ENCODE measurements around the gene SPPL2A.
A peak's percentile ranks its signal among the peaks of the same experiment; 100 is the strongest.
"Not testable (repeated sequence)": the region's sequence is repeated elsewhere in the genome, so short reads cannot be mapped to it uniquely, and the experiment has no call there.

The SPPL2A gene, protein sequence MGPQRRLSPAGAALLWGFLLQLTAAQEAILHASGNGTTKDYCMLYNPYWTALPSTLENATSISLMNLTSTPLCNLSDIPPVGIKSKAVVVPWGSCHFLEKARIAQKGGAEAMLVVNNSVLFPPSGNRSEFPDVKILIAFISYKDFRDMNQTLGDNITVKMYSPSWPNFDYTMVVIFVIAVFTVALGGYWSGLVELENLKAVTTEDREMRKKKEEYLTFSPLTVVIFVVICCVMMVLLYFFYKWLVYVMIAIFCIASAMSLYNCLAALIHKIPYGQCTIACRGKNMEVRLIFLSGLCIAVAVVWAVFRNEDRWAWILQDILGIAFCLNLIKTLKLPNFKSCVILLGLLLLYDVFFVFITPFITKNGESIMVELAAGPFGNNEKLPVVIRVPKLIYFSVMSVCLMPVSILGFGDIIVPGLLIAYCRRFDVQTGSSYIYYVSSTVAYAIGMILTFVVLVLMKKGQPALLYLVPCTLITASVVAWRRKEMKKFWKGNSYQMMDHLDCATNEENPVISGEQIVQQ

DNA sequence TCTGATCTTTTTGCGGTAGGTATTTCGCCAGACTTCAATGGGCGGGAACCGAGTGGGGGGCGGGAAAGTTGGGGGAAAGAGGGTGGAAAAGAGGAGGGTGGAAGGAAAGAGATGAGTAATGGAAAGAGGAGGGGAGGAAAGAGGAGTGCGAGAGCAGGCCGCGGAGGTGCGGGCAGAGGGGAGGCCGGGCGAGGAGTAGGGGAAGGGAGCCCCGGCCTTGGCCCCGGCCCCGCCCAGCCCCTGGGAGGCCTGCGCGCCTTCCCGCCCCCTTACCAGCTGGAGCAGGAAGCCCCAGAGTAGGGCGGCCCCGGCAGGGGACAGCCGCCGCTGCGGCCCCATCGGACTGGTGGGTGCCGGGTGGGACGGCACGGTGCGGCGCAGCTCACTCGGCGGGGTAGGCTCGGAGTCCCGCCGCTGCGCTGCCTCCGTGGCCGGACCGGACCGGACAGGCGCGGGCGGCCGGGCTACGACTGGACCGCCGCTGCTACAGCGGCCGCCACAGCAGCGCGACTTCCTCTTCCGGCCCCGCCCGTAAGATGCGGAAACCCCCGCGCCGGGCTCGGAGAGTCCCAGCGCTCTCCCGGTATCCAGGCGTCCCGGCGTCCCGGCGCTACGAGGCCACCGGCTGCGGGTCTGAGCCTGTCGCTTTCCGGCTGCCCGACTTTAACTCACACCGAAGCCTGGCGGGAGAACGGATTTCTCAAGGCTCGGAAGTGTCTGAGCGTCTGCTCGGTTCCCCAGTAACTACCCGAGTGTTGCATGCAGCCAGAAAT lies at the start of gene SPPL2A:
Gene SPPL2A, minus strand, starts transcription at position 512 of the 773 bp plus-strand sequence. Its CDS starts 173 bp downstream, at position 339.
- DNase-seq, result peak; percentile 83

DNA sequence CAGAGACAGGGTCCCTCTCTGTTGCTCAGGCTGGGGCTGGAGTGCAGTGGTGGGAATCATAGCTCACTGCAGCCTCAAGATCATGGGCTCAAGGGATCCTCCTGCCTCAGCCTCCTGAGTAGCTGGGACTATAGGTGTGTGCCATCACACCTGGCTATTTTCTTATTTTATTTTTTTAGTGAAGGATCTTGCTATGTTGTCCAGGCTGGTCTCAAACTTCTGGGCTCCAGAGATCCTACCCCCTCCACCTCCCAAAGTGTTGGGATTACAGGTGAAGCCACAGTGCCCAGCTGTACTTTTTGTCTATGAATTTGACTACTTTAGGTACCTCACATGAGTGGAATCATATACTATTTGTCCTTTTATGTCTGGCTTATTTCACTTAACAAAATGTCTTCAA lies 49.1 kb upstream of the SPPL2A start:
- DNase-seq, result no peak

DNA sequence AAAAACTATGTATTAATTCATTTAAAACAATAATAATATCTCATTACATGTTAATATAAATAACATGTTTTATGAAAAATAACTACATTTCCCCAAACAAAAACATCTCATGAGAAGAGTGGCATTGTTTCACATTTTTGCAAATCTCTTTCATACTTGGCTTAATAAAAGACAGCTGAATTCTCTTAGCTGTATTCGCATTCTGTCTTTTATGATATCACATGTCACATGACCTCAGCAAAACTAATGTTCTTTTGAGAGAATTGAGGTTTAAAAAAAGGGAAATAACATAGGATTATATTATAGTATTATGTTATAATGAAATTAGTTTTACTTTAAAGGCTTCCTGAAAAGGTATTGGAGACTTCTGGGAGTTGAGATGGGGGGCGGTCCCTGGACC lies 48.4 kb upstream of the SPPL2A start:
- DNase-seq, result no peak

DNA sequence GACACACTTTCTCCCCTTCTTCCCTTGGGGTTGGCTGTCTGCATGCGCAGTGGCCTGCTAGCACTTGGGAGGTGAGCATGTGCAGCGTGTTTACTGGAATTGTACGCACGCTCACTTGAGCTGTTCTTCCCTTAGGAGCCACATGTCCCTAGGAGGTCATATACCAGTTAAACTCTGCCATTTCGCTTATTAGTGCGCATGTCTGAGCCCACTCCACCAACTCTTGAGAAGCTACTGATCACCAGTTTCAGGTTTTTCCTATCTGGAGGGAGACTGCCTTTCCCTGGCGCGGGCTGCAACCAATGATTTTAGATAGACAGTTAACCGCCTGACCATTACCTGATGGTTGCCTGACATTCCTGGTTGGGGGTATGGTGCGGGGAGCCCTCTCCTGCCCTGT lies 47.6 kb upstream of the SPPL2A start:
- DNase-seq, result no peak

DNA sequence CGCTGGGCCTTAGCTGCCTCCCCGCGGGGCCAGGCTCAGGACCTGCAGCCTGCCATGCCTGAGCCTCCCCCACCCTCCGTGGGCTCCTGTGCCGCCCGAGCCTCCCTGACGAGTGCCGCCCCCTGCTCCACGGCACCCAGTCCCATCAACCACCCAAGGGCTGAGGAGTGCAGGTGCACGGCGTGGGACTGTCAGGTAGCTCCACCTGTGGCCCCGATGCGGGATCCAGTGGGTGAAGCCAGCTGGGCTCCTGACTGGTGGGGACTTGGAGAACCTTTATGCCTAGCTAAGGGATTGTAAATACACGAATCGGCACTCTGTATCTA lies 46.6 kb upstream of the SPPL2A start:
- not testable (repeated sequence) for DNase-seq

DNA sequence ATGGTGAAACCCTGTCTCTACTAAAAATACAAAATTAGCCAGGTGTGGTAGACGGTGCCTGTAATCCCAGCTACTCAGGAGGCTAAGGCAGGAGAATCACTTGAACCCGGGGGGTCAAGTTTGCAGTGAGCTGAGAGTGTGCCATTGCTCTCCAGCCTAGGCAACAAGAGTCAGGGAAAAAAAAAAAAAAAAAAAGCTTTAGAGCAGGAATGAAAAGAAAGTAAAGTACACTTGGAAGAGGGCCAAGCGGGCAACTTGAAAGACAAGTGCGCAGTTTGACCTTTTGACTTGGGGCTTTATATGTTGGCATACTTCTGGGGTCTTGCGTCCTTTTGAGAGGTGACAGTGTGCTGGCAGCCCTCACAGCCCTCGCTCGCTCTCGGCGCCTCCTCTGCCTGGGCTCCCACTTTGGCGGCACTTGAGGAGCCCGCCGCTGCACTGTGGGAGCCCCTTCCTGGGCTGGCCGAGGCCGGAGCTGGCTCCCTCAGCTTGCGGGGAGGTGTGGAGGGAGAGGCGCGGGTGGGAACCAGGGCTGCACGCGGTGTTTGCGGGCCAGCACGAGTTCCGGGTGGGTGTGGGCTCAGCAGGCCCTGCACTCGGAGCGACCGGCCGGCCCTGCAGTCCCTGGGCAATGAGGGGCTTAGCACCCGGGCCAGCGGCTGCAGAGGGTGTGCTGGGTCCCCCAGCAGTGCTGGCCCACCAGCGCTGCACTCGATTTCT lies 46.1 kb upstream of the SPPL2A start:
- DNase-seq, result not testable (repeated sequence)

DNA sequence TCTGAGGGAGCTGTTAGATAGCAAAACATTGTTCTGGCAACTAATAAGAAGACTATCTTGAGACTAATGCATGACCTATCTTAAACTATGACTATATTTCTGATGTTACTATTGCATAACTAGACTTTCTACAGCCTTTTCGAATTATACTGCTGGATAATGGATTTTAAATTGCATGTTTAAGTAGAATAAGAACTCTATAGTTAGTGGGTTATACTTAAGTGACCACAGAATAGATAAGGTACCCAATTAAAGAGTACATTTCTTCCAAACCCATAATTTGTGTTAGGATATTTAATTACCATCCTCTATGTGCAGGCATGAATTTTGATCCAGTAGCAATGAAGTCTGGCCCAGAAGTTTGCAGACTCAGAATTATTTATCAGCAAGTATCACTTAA lies 44.6 kb upstream of the SPPL2A start:
- no peak for DNase-seq

DNA sequence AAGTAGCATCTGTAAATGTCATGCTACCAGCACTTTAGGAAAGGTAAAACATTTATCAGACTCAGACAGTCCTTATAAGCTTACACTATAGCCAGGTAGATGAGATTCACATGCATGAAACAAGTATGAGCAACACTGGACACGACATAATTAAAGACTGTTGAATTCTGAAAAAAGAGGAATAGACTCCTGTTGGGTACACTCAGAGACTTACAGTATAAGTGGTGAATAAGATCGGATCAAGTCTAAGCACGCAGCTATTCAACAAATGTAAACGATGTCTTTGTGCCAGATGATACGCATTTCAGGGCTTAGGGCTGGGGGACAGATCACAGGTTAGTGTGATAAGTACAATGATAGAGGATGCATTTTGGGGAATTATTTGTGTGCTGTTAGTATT lies 43.2 kb upstream of the SPPL2A start:
- DNase-seq, result no peak

DNA sequence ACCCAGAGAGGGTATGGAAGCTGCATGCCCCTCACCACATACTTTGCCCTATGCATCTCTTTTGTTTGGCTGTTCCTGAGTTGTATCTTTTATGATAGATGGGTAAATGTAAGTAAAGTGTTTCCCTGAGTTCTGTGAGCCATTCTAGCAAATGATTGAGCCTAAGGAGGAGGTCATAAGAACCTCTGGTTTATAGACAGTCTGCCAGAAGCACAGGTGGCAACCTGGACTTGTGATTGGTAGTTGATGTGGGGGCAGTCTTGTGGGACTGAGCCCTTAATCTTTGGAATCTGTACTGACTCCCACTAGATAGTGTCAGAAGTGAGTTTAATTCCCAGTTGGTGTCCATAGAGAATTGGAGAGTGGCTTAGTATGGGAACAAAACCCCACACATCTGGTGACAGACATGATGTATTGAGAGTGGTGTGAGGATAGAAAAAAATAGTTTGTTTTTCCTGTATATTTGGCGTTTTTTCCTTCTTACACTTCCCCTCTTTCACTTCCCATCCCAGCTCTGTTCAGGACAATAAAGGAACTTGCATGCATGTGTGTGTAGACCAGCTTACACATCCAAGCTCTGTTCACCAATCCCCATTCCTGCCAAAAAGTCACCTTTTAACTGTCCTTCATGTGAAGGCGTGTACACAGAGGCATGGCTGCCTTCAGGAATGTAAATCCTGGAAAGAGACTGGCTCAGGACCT lies 38.1 kb upstream of the SPPL2A start:
- no peak for DNase-seq

DNA sequence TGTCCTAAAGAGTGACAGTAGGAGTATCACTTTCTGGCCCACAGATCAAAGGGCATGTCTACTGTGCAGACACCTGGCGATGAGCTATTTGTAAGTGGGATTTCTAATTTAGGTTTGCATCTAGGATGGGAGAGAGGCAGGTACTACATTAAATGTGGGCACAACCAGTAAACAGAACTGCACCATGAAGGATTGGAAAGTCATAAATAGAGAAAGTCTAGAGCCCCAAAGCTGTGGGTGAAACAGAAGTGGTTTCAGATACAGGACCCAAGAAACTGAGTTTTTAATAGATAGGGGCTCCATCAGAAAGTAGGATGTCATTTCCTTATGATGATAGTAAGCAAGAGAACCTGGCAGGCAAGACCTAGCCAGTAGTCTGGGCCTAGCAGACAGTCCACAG lies 35.2 kb upstream of the SPPL2A start:
- no peak for DNase-seq

DNA sequence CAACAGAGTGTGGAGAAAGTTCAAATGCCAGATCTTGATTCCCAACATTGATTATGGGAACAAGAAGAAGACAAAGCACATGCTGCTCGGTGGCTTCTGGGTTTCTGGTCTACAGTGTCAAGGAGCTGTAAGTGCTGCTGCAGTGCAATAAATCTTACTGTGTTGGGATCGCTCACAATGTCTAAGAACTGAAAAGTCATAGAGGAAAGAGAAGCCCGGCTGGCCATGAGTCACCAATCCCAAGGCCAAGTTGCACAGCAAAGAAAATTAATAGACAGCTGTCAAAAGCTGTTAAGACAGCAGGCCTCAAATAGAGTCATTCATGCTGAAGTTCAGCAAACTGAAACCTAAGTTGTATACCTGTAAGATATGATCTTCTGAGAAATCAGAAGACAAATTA lies 33.2 kb upstream of the SPPL2A start:
- DNase-seq, result no peak

DNA sequence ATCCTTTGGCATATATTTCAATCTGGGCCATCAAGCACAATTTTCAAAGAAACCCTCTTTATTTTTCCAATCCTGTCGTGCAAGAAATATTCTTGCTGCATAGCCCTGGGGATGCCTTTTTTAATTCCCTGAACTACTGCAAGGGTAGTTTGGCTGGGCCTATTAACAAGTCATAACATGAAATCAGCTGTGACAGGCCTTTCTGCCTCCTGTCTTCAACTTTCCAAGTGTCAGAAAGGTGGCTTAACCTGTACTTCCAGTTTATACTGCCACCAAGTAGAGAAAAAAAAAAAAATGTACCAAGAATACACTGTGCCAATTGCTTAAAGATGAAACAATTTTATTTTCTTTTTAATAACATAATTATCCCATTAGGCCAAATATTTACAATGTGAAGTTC lies 32.4 kb upstream of the SPPL2A start:
- no peak for DNase-seq

DNA sequence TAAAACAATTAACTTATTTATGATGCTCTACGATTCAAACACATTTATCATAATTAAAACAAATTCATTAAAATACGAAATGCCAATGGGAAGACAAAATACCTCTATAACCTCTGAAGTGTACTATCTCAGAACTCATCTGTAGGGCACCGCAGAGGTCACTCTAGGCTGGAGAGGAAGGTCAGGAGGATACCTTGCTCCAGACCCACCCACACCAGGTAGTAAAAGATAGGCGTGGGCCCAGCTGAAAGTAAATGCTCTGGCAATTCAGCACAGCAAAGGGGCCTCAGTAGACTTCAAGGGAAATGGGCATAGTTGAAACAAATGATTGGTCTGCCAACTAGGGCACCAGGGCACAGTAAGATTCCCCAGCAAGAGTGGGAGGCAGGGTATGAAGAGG lies 26.0 kb upstream of the SPPL2A start:
- DNase-seq, result no peak

DNA sequence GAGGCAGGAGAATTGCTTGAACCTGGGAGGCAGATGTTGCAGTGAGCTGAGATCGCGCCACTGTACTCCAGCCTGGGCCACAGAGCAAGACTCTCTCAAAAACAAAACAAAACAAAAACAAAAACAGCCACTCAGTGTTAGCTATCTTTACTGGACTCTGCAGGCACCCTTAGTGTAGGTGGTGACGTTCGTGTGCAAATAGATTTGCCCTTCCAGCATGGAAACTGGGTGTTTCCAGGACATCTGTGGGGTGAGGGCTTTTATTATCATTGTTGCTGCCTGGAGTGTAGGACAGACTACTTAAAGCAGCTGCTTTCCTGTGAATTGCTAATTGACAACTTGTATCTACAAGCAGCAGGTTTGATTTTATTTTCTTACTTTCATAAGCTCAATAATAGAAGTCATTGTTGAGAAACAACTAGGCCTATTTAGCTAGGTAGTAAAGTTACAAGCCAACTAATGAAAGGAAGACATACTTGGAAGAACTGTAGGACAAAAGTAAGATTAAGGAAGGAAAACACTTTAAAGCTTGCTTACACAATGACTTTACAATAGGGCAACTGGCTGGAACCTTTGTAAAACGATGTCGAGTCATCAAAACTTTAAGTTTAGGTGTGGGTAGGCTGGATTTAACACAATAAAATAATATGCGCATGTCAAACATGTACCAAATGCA lies 25.4 kb upstream of the SPPL2A start:
- no peak for DNase-seq

DNA sequence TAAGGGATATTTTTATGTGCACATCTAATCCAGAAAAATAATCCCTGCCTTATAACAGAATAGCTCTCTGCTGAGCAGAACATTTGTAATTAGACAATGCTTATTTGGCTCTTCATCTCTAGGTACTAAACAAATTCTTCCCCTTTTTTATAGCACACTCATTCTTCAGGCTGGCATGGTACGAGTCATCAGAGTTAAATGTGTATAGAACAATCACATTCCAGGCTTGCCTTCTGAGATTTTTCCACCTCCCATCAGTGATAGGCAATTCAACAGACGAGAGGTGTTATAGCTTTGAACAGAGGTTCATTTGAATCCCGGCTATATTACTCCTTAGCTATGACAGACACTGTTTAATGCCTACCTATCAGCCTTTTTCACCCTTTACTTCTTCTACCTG lies 21.4 kb upstream of the SPPL2A start:
- DNase-seq, result no peak

DNA sequence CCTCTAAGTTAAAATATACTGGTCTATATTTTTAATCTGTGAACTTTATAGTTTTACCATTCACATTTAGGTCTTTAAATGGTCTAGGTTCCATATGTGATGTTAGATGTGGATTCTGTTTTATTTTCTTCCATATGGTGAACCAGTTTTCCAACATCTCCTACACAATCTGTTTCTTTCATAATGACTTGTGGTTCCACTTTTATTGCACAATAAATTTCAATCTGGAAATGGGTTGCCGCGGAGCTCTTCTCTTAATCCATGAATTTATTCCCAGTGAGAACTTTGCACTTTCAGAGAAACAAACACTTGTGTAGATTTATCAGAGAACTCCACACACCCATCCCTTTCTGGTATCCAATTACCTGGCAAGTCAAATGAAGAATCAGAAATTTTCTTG lies 20.9 kb upstream of the SPPL2A start:
- DNase-seq, result no peak

DNA sequence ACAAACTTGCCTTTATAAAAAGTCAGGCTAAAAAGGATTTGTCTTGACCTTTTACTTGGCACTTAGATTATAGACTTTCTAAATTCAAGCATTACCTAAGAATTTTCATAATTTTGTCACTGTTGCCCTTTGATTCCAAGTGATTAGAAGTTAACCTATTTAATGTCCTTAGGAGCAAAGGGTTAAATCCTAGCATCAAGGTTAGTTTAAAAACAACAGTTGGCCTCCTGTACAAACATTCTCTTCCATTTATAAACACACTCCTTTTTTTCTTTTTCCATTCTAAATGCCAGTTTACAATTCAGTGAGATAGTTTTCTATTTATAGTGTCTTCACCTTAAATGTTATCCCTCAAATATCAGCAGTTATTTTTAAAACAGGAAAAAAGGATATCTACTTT lies 18.4 kb upstream of the SPPL2A start:
- no peak for DNase-seq

DNA sequence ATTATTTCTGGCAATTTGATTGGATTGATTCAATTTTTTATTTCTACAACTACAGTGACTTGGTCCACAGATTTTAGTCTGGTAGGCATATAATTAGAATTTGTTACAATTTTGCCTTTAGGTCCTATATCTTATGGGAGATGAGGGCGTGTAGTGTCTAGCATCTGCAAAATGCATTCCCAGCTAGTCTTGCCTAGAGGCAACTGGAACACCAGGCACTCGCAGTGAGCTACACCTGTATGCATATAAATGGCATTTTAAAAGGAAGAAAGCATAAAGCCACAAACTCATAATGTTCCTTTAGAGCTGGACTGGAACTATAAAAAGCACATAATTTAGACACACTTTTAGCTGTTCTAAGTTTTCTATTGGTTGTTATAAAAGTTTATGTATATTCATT lies 17.9 kb upstream of the SPPL2A start:
- DNase-seq, result no peak

DNA sequence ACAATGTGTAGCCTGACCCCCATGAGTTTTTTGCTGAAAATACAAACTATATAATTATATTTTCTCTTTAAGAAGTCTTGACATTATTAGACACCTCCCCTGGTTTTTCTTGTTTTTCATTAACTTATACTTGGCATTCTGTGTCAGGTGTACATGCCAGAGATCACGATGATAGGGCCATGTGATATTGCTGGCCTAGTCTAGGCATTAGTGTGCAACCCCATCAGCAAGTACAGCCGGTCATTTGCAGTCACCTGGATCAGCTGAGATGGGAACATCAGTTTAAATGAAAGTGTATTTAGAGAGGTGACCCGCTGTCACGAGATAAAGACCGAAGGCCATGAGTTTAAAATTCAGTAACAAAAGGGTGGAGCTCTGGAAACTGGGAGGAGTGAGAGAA lies 12.6 kb upstream of the SPPL2A start:
- DNase-seq, result no peak

DNA sequence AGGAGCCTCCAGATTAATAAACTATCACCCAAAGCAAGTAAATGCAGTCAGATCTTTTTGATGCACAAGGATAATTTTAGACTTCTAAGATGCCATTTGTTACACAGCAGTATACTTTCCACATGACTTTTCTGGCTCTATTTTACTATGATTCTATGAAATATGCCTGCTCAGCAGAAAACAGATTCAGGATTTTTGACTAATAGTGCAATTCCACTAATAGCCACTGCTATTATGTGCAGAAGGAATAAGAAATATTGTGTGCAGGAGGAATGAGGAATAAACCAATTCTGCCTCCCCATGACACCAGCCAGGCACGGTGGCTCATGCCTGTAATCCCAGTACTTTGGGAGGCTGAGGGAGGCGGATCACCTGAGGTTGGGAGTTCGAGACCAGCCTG lies 11.5 kb upstream of the SPPL2A start:
- no peak for DNase-seq

DNA sequence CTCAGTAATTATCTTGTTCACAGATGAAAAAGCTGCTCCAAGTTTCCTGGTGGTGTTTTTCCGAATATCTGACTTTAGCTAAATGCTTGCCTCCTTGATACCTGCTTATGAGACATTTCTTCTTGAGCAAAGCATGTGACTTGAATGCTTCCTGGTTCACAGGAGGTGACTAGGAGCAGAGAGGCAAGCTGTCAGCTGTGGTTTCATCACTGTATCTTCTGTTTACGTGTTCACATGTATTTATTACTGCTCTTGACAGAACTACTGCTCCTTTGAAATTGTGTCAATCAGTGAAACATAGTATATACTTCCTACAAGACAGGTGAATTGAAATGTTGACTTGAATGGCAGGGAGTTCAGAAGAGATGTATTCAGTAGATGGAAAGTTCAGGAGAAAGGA lies 8.9 kb upstream of the SPPL2A start:
- no peak for DNase-seq

DNA sequence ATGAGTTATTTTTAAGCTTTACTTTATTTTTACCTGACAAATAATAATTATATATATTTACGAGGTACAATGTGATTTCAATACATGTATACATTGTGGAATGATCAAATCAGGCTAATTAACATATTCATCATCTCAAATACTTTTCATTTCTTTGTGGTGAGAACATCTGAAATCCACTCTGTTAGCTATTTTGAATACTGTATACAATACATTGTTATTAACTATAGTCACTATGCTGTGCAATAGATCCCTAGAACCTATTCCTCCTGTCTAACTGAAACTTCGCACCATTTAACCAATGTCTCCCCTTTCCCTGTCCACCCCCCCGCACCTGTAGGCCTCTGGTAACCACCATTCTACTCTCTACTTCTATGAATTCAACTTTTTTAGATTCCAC lies 7.9 kb upstream of the SPPL2A start:
- DNase-seq, result no peak

Data from midbrain (tissue), 1 donor.